ENCODE data around the gene LRRC4C. TPM values are rescaled to one million over a fixed set of nuclear protein-coding genes. Genes with fewer than 3 reads are reported as not detected.

Gene LRRC4C
- total RNA-seq, 1 experiment from 2014 or later, result not detected

- no peak for DNase-seq (ENCODE audit: low read depth, low spot score)
- in situ Hi-C loops (cut with HindIII; ENCODE audit: low pct_unique_long_range_greater_than_20kb, low sequenced_read_pairs), result no loop called here
These were observed 346.3 kb downstream of the LRRC4C start for GRCh38 chr11:41113160-41113559.

- in situ Hi-C loops (cut with HindIII; ENCODE audit: low pct_unique_long_range_greater_than_20kb, low sequenced_read_pairs), result no loop called here
- no peak for DNase-seq (ENCODE audit: low read depth, low spot score)
These were observed 348.9 kb downstream of the LRRC4C start for GRCh38 chr11:41110527-41110926.

- in situ Hi-C loops (cut with HindIII; ENCODE audit: low pct_unique_long_range_greater_than_20kb, low sequenced_read_pairs), result no loop called here
- no peak for DNase-seq (ENCODE audit: low read depth, low spot score)
These were observed 357.0 kb downstream of the LRRC4C start for GRCh38 chr11:41102471-41102870.

GRCh38 chr11:41099654-41100053 lies 359.8 kb downstream of the LRRC4C start:
- in situ Hi-C loops (cut with HindIII; ENCODE audit: low pct_unique_long_range_greater_than_20kb, low sequenced_read_pairs), result no loop called here
- DNase-seq (ENCODE audit: low read depth, low spot score), result no peak

- DNase-seq (ENCODE audit: low read depth, low spot score), result no peak
- in situ Hi-C loops (cut with HindIII; ENCODE audit: low pct_unique_long_range_greater_than_20kb, low sequenced_read_pairs), result no loop called here
These were observed 374.3 kb downstream of the LRRC4C start for GRCh38 chr11:41085123-41085522.

- no peak for DNase-seq (ENCODE audit: low read depth, low spot score)
- in situ Hi-C loops (cut with HindIII; ENCODE audit: low pct_unique_long_range_greater_than_20kb, low sequenced_read_pairs), result no loop called here
These were observed 377.6 kb downstream of the LRRC4C start for GRCh38 chr11:41081756-41082285.

- in situ Hi-C loops (cut with HindIII; ENCODE audit: low pct_unique_long_range_greater_than_20kb, low sequenced_read_pairs), result no loop called here
These were observed 385.1 kb downstream of the LRRC4C start for GRCh38 chr11:41074318-41074717.

GRCh38 chr11:41065432-41065831 lies 394.0 kb downstream of the LRRC4C start:
- in situ Hi-C loops (cut with HindIII; ENCODE audit: low pct_unique_long_range_greater_than_20kb, low sequenced_read_pairs), result no loop called here
- DNase-seq (ENCODE audit: low read depth, low spot score), result no peak

More at GRCh38 chr11:41074318-41074717, 385.1 kb downstream of the LRRC4C start:
- DNase-seq (ENCODE audit: low read depth, low spot score), result no peak

GRCh38 chr11:41058138-41058537 lies 401.3 kb downstream of the LRRC4C start:
- in situ Hi-C loops (cut with HindIII; ENCODE audit: low pct_unique_long_range_greater_than_20kb, low sequenced_read_pairs), result no loop called here
- no peak for DNase-seq (ENCODE audit: low read depth, low spot score)

- in situ Hi-C loops (cut with HindIII; ENCODE audit: low pct_unique_long_range_greater_than_20kb, low sequenced_read_pairs), result no loop called here
- no peak for DNase-seq (ENCODE audit: low read depth, low spot score)
These were observed 402.4 kb downstream of the LRRC4C start for GRCh38 chr11:41056892-41057569.

- in situ Hi-C loops (cut with HindIII; ENCODE audit: low pct_unique_long_range_greater_than_20kb, low sequenced_read_pairs), result no loop called here
These were observed 405.6 kb downstream of the LRRC4C start for GRCh38 chr11:41053894-41054293.

GRCh38 chr11:41051919-41052635 lies 407.4 kb downstream of the LRRC4C start:
- no peak for DNase-seq (ENCODE audit: low read depth, low spot score)
- in situ Hi-C loops (cut with HindIII; ENCODE audit: low pct_unique_long_range_greater_than_20kb, low sequenced_read_pairs), result no loop called here

More at GRCh38 chr11:41053894-41054293, 405.6 kb downstream of the LRRC4C start:
- no peak for DNase-seq (ENCODE audit: low read depth, low spot score)

- in situ Hi-C loops (cut with HindIII; ENCODE audit: low pct_unique_long_range_greater_than_20kb, low sequenced_read_pairs), result no loop called here
- DNase-seq (ENCODE audit: low read depth, low spot score), result no peak
These were observed 408.7 kb downstream of the LRRC4C start for GRCh38 chr11:41050791-41051190.

GRCh38 chr11:41047229-41047628 lies 412.2 kb downstream of the LRRC4C start:
- no peak for DNase-seq (ENCODE audit: low read depth, low spot score)
- in situ Hi-C loops (cut with HindIII; ENCODE audit: low pct_unique_long_range_greater_than_20kb, low sequenced_read_pairs), result no loop called here

GRCh38 chr11:41045266-41045665 lies 414.2 kb downstream of the LRRC4C start:
- in situ Hi-C loops (cut with HindIII; ENCODE audit: low pct_unique_long_range_greater_than_20kb, low sequenced_read_pairs), result no loop called here
- no peak for DNase-seq (ENCODE audit: low read depth, low spot score)

GRCh38 chr11:41044747-41045146 lies 414.7 kb downstream of the LRRC4C start:
- no peak for DNase-seq (ENCODE audit: low read depth, low spot score)
- in situ Hi-C loops (cut with HindIII; ENCODE audit: low pct_unique_long_range_greater_than_20kb, low sequenced_read_pairs), result no loop called here

GRCh38 chr11:41042688-41043087 lies 416.8 kb downstream of the LRRC4C start:
- in situ Hi-C loops (cut with HindIII; ENCODE audit: low pct_unique_long_range_greater_than_20kb, low sequenced_read_pairs), result no loop called here
- DNase-seq (ENCODE audit: low read depth, low spot score), result no peak

- DNase-seq (ENCODE audit: low read depth, low spot score), result no peak
- in situ Hi-C loops (cut with HindIII; ENCODE audit: low pct_unique_long_range_greater_than_20kb, low sequenced_read_pairs), result no loop called here
These were observed 419.0 kb downstream of the LRRC4C start for GRCh38 chr11:41040474-41040873.

GRCh38 chr11:41039592-41039991 lies 419.9 kb downstream of the LRRC4C start:
- in situ Hi-C loops (cut with HindIII; ENCODE audit: low pct_unique_long_range_greater_than_20kb, low sequenced_read_pairs), result no loop called here
- no peak for DNase-seq (ENCODE audit: low read depth, low spot score)

Data from SK-MEL-5 (cell line).